ENCODE results near the gene ATXN7L2. TPM values are rescaled to one million over a fixed set of nuclear protein-coding genes. Genes with fewer than 3 reads are reported as not detected.

ATXN7L2 gene
- total and polyA plus RNA-seq, 10 of the 15 experiments (the other 5 are each of a cell fraction or from before 2014, with no cell fraction given): 0.27 to 7.4 (median 4.9) TPM

GRCh38 chr1:109481646-109482045, 2.1 kb upstream of the ATXN7L2 start (continued):
- TF ChIP-seq, protein P1, sequence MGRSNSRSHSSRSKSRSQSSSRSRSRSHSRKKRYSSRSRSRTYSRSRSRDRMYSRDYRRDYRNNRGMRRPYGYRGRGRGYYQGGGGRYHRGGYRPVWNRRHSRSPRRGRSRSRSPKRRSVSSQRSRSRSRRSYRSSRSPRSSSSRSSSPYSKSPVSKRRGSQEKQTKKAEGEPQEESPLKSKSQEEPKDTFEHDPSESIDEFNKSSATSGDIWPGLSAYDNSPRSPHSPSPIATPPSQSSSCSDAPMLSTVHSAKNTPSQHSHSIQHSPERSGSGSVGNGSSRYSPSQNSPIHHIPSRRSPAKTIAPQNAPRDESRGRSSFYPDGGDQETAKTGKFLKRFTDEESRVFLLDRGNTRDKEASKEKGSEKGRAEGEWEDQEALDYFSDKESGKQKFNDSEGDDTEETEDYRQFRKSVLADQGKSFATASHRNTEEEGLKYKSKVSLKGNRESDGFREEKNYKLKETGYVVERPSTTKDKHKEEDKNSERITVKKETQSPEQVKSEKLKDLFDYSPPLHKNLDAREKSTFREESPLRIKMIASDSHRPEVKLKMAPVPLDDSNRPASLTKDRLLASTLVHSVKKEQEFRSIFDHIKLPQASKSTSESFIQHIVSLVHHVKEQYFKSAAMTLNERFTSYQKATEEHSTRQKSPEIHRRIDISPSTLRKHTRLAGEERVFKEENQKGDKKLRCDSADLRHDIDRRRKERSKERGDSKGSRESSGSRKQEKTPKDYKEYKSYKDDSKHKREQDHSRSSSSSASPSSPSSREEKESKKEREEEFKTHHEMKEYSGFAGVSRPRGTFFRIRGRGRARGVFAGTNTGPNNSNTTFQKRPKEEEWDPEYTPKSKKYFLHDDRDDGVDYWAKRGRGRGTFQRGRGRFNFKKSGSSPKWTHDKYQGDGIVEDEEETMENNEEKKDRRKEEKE (IDR thresholded peaks at IDR 0.05): no peak
- TF ChIP-seq NFXL1 (IDR thresholded peaks at IDR 0.05; ENCODE audit: borderline replicate concordance): no peak
- TF ChIP-seq MLLT1 (IDR thresholded peaks at IDR 0.05): no peak

GRCh38 chr1:109482242-109482641, 1.5 kb upstream of the ATXN7L2 start:
- no peak for ATAC-seq
- FAIRE-seq: no peak
- no peak overlapping the region for H3K9ac ChIP-seq (ENCODE audit: control insufficient read depth, insufficient read depth, low read length)
- no peaks in the 10 kb centered on the region for H3K9me3 ChIP-seq (replicated peaks; ENCODE audit: control insufficient read depth, insufficient read depth, low read length)
- H3K36me3 ChIP-seq (ENCODE audit: control insufficient read depth in 2 of 2, insufficient read depth in 2 of 2, low read length in 1 of 2): no peaks in the 10 kb centered on the region; a peak in 2 of 4 replicates
- in situ Hi-C loops (cut with MboI) (no loop called here), intact Hi-C loops (cut with micrococcal nuclease; ENCODE audit: unreplicated experiment) (no loop called here)
- TF ChIP-seq HDAC2 (IDR thresholded peaks at IDR 0.05): no peak
- no peak for TF ChIP-seq MYB (IDR thresholded peaks at IDR 0.05; ENCODE audit: borderline replicate concordance, low read depth, low read length)
- TF ChIP-seq, protein P2, sequence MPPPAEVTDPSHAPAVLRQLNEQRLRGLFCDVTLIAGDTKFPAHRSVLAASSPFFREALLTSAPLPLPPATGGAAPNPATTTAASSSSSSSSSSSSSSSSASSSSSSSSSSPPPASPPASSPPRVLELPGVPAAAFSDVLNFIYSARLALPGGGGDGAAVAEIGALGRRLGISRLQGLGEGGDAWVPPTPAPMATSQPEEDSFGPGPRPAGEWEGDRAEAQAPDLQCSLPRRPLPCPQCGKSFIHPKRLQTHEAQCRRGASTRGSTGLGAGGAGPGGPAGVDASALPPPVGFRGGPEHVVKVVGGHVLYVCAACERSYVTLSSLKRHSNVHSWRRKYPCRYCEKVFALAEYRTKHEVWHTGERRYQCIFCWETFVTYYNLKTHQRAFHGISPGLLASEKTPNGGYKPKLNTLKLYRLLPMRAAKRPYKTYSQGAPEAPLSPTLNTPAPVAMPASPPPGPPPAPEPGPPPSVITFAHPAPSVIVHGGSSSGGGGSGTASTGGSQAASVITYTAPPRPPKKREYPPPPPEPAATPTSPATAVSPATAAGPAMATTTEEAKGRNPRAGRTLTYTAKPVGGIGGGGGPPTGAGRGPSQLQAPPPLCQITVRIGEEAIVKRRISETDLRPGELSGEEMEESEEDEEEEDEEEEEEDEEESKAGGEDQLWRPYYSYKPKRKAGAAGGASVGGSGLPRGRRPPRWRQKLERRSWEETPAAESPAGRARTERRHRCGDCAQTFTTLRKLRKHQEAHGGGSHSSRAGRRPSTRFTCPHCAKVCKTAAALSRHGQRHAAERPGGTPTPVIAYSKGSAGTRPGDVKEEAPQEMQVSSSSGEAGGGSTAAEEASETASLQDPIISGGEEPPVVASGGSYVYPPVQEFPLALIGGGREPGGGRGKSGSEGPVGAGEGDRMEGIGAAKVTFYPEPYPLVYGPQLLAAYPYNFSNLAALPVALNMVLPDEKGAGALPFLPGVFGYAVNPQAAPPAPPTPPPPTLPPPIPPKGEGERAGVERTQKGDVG (CRISPR knock-in tag; IDR thresholded peaks at IDR 0.05): no peak
- TF ChIP-seq ESRRA (IDR thresholded peaks at IDR 0.05; ENCODE audit: low read length): no peak
- no peak for TF ChIP-seq RUNX3 (IDR thresholded peaks at IDR 0.05; ENCODE audit: low read length)
- TF ChIP-seq BCL11A (IDR thresholded peaks at IDR 0.05; ENCODE audit: low read depth, low read length): no peak
- no peak for TF ChIP-seq POU2F2 (IDR thresholded peaks at IDR 0.05; ENCODE audit: borderline replicate concordance, low read depth, low read length)
- no peak for TF ChIP-seq PKNOX1 (IDR thresholded peaks at IDR 0.05)
- TF ChIP-seq NFXL1 (IDR thresholded peaks at IDR 0.05; ENCODE audit: borderline replicate concordance): no peak
- TF ChIP-seq, protein P3, sequence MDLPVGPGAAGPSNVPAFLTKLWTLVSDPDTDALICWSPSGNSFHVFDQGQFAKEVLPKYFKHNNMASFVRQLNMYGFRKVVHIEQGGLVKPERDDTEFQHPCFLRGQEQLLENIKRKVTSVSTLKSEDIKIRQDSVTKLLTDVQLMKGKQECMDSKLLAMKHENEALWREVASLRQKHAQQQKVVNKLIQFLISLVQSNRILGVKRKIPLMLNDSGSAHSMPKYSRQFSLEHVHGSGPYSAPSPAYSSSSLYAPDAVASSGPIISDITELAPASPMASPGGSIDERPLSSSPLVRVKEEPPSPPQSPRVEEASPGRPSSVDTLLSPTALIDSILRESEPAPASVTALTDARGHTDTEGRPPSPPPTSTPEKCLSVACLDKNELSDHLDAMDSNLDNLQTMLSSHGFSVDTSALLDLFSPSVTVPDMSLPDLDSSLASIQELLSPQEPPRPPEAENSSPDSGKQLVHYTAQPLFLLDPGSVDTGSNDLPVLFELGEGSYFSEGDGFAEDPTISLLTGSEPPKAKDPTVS (IDR thresholded peaks at IDR 0.05; ENCODE audit: low read depth, low read length): no peak
- H3K4me2 ChIP-seq (ENCODE audit: control insufficient read depth, insufficient read depth): no peak overlapping the region
- H3K79me2 ChIP-seq (ENCODE audit: control insufficient read depth, insufficient read depth, low read length): peaks cover 9% of the 10 kb centered on the region
- H2AFZ ChIP-seq (ENCODE audit: control insufficient read depth, low read depth, low read length): no peak overlapping the region
- H3K4me1 ChIP-seq (ENCODE audit: control insufficient read depth, insufficient read depth, low read length): peaks cover 10% of the 10 kb centered on the region
- no peak overlapping the region for H3K27ac ChIP-seq (ENCODE audit: control insufficient read depth, insufficient read depth)
- POLR2A ChIA-PET: interaction anchor here (1.5 to 4.8 kb wide), 2 partner anchors 49 to 138 kb away, joined by 3 to 26 read pairs; no protein-coding TSS in a partner anchor
- no peaks in the 10 kb centered on the region for H4K20me1 ChIP-seq (ENCODE audit: control insufficient read depth, insufficient read depth)
- no peak overlapping the region for H3K4me3 ChIP-seq
- SMC1A ChIA-PET (ENCODE audit: uncharacterized antibody, unreplicated experiment): interaction anchor here (0.8 to 5.0 kb wide), 5 partner anchors 16 to 60 kb away, joined by 3 to 55 read pairs (median 3); no protein-coding TSS in a partner anchor
- DNase-seq (ENCODE audit: low read depth, low spot score): no peak
- CTCF ChIA-PET: interaction anchor here (0.9 to 5.7 kb wide), 4 partner anchors 8 to 199 kb away, joined by 3 to 91 read pairs (median 29); partner anchors contain the start of genes CYB561D1 and PSRC1
- RAD21 ChIA-PET (ENCODE audit: unreplicated experiment): interaction anchor here (0.7 to 2.2 kb wide), 5 partner anchors 45 to 69 kb away, joined by 3 to 21 read pairs (median 4); partner anchors contain the start of gene GNAI3
- BruUV-seq (replicated peaks): no TSS peak
- H3K27me3 ChIP-seq (replicated peaks in 1 of 2; ENCODE audit: control insufficient read depth in 2 of 2, insufficient read depth in 2 of 2, low read length in 1 of 2): peaks cover 0 to 3% of the 10 kb centered on the region in 2 experiments; a peak in 3 of 4 replicates

Data from GM12878 (cell line).